Heart left ventricle (tissue), 13 donors: ENCODE data around the gene HOXB4.

Experiments used
- POLR2A ChIP-seq, 2 donors: fragments of 450-650 bp; IDR thresholded peaks; one replicate each; pipeline ENCODE4 v1.6.1; 2017; ENCODE audit warnings: antibody characterized with exemption in 2 of 2, mild to moderate bottlenecking in 2 of 2, moderate library complexity in 2 of 2
- TF ChIP-seq, protein P1 (sequence below), 12 donors: fragments of 200-600 bp; sonication (generic) in 4 of 12; IDR thresholded peaks; one replicate each; pipeline versions ENCODE4 v1.5.0 to v1.8.0; 2018 to 2022; ENCODE audit warnings: antibody characterized with exemption in 12 of 12, mild to moderate bottlenecking in 5 of 12
- donor health status: ischemic (EF 13 %, LVEDD 7.1; RV severe dilation, severe dysfunction).
- donor health status: DM: no; HTN: yes; CAD: no.
- donor health status: DM: no; HTN: no; CAD: no.
- donor health status: ischemic (EF 25% LVEDD 6.9; RV normal size, moderate dysfunction).
- donor health status: ischemic (EF 25% LVEDD 5.7; RV mildly dilated, moderate dysfunction).
- donor health status: ischemic (EF 35%, LVEDD 5.7; RV mildly dilated, moderate dysfunction).
- donor health status: nonischemic (EF 11% LVEDD 7.7; RV severe dilation, severe dysfunction).
- donor health status: DM: yes; HTN: yes; CAD: no.
- donor health status: PGD.
- donor health status: ischemic (EF 29% LVEDD 5.4; RV normal size, mild dysfunction).
- donor health status: nonischemic (EF 23%, LVEDD 6.1; RV moderate dilation, normal function).

DNA sequence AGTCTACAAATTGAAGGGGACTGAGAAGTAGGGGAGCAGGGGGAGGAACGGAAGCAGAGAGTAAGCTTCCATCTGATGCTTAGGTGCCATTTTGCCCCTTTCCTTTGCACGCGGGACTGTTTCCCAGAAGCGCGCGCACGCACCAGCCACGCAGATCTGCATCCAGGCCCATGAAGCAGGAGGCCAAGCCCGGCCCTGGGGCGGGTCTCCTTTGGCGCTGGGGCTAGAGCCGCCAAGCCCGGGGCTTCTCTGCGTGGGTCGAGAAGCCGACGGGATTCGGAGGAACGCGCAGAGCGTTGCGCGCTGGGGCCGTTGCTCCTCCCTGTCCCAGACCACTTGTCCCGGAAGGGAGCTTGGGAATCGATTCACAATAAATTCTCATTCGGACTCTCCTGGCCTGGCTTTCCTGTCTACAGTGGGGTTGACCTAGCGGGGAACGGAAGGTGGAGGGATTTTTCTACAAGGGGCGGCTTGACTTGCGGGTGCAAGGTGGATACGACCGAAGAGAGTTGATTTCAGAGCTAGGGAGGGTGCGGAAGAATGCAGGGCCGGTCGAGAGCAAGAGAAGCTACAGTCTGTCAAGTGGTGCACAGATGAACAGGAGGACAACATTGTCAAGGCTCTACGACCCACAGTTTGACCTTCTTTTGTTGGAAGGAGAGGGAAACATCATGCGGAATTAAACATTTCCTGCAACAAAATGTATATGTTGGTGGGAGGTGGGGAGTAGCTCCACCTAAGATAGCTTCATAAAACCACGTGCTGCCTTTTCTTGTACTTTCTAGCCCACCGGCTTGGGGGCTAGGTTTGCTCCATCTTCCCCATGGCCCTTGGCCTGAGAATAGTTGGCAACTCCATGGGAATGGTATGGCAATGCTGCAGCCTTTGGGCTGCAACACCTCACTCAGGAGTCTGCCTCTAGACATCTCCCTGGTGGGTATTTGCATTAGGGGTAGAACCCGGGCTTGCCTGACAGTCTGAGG, 43.6 kb upstream of the HOXB4 start:
- TF ChIP-seq, protein P1, sequence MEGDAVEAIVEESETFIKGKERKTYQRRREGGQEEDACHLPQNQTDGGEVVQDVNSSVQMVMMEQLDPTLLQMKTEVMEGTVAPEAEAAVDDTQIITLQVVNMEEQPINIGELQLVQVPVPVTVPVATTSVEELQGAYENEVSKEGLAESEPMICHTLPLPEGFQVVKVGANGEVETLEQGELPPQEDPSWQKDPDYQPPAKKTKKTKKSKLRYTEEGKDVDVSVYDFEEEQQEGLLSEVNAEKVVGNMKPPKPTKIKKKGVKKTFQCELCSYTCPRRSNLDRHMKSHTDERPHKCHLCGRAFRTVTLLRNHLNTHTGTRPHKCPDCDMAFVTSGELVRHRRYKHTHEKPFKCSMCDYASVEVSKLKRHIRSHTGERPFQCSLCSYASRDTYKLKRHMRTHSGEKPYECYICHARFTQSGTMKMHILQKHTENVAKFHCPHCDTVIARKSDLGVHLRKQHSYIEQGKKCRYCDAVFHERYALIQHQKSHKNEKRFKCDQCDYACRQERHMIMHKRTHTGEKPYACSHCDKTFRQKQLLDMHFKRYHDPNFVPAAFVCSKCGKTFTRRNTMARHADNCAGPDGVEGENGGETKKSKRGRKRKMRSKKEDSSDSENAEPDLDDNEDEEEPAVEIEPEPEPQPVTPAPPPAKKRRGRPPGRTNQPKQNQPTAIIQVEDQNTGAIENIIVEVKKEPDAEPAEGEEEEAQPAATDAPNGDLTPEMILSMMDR (IDR thresholded peaks at IDR 0.05): no peak
- no peak for TF ChIP-seq POLR2A (IDR thresholded peaks at IDR 0.05)
